ENCODE data around the gene MARCHF6. TPM values are rescaled to one million over a fixed set of nuclear protein-coding genes. Genes with fewer than 3 reads are reported as not detected.

The MARCHF6 gene
- total RNA-seq, 1 donor from 2014 or later: 190 TPM

GRCh38 chr5:10363519-10364185, 10.2 kb downstream of the MARCHF6 start:
- Mint-ChIP-seq H3K27ac (ENCODE audit: unreplicated experiment) (peak overlapping the region; percentile 8), H3K9me3 (ENCODE audit: unreplicated experiment) (no peaks in the 10 kb centered on the region), H3K27me3 (ENCODE audit: unreplicated experiment) (no peaks in the 10 kb centered on the region), H3K4me1 (ENCODE audit: unreplicated experiment) (peaks cover 40% of the 10 kb centered on the region), H3K4me3 (ENCODE audit: unreplicated experiment) (no peak overlapping the region), H3K36me3 (ENCODE audit: unreplicated experiment) (peaks cover 5% of the 10 kb centered on the region)
- TF ChIP-seq CTCF (IDR thresholded peaks at IDR 0.05): no peak
- DNase-seq (ENCODE audit: extremely low spot score, unreplicated experiment): no peak

- Mint-ChIP-seq H3K4me3 (ENCODE audit: unreplicated experiment) (no peak overlapping the region), H3K9me3 (ENCODE audit: unreplicated experiment) (no peaks in the 10 kb centered on the region), H3K27me3 (ENCODE audit: unreplicated experiment) (no peaks in the 10 kb centered on the region), H3K36me3 (ENCODE audit: unreplicated experiment) (peaks cover 5% of the 10 kb centered on the region), H3K4me1 (ENCODE audit: unreplicated experiment) (peaks cover 39% of the 10 kb centered on the region), H3K27ac (ENCODE audit: unreplicated experiment) (peak overlapping the region; percentile 8)
- peak; percentile 13 for TF ChIP-seq CTCF (IDR thresholded peaks at IDR 0.05)
- no peak for DNase-seq (ENCODE audit: extremely low spot score, unreplicated experiment)
Observed at GRCh38 chr5:10364186-10364689, 10.7 kb downstream of the MARCHF6 start.

GRCh38 chr5:10365782-10366181, 12.3 kb downstream of the MARCHF6 start:
- Mint-ChIP-seq H3K27ac (ENCODE audit: unreplicated experiment) (no peak overlapping the region), H3K36me3 (ENCODE audit: unreplicated experiment) (peaks cover 3% of the 10 kb centered on the region), H3K9me3 (ENCODE audit: unreplicated experiment) (no peaks in the 10 kb centered on the region), H3K4me3 (ENCODE audit: unreplicated experiment) (no peak overlapping the region), H3K27me3 (ENCODE audit: unreplicated experiment) (no peaks in the 10 kb centered on the region), H3K4me1 (ENCODE audit: unreplicated experiment) (peaks cover 36% of the 10 kb centered on the region)
- no peak for TF ChIP-seq CTCF (IDR thresholded peaks at IDR 0.05)
- no peak for DNase-seq (ENCODE audit: extremely low spot score, unreplicated experiment)

GRCh38 chr5:10366310-10367272, 13.1 kb downstream of the MARCHF6 start:
- H3K36me3 Mint-ChIP-seq (ENCODE audit: unreplicated experiment): peaks cover 3% of the 10 kb centered on the region
- no peak overlapping the region for H3K4me3 Mint-ChIP-seq (ENCODE audit: unreplicated experiment)
- H3K27me3 Mint-ChIP-seq (ENCODE audit: unreplicated experiment): no peaks in the 10 kb centered on the region
- no peak for DNase-seq (ENCODE audit: extremely low spot score, unreplicated experiment)
- peaks cover 35% of the 10 kb centered on the region for H3K4me1 Mint-ChIP-seq (ENCODE audit: unreplicated experiment)
- TF ChIP-seq CTCF (IDR thresholded peaks at IDR 0.05): no peak
- H3K27ac Mint-ChIP-seq (ENCODE audit: unreplicated experiment): peak overlapping the region; percentile 61
- no peaks in the 10 kb centered on the region for H3K9me3 Mint-ChIP-seq (ENCODE audit: unreplicated experiment)

GRCh38 chr5:10367579-10367978, 14.1 kb downstream of the MARCHF6 start:
- no peak for DNase-seq (ENCODE audit: extremely low spot score, unreplicated experiment)
- H3K4me1 Mint-ChIP-seq (ENCODE audit: unreplicated experiment): peaks cover 39% of the 10 kb centered on the region
- TF ChIP-seq CTCF (IDR thresholded peaks at IDR 0.05): no peak
- no peak overlapping the region for H3K4me3 Mint-ChIP-seq (ENCODE audit: unreplicated experiment)
- H3K36me3 Mint-ChIP-seq (ENCODE audit: unreplicated experiment): no peaks in the 10 kb centered on the region
- no peaks in the 10 kb centered on the region for H3K9me3 Mint-ChIP-seq (ENCODE audit: unreplicated experiment)
- H3K27ac Mint-ChIP-seq (ENCODE audit: unreplicated experiment): peak overlapping the region; percentile 6
- no peaks in the 10 kb centered on the region for H3K27me3 Mint-ChIP-seq (ENCODE audit: unreplicated experiment)

All from osteocyte (in vitro differentiated cells).